Fibroblast of skin of back (primary cell): Measurements from ENCODE around the gene WDR64.
"Not testable (repeated sequence)": the region's sequence is repeated elsewhere in the genome, so short reads cannot be mapped to it uniquely, and the experiment has no call there.

Experiments used
- DNase-seq: peaks from one replicate; pipeline ENCODE4 v3.0.0-alpha.2; 2013

The WDR64 gene

GRCh38 chr1:241804706-241805105, 152.6 kb downstream of the WDR64 start:
- DNase-seq: not testable (repeated sequence)

GRCh38 chr1:241808265-241808664, 156.2 kb downstream of the WDR64 start:
- DNase-seq: no peak

GRCh38 chr1:241810769-241811405, 158.8 kb downstream of the WDR64 start:
- no peak for DNase-seq

GRCh38 chr1:241813768-241814320, 161.8 kb downstream of the WDR64 start:
- no peak for DNase-seq

- no peak for DNase-seq
These were observed 163.9 kb downstream of the WDR64 start for GRCh38 chr1:241816008-241816407.

GRCh38 chr1:241817331-241817792, 165.3 kb downstream of the WDR64 start:
- peak; percentile 60 for DNase-seq

- no peak for DNase-seq
These were observed 166.0 kb downstream of the WDR64 start for GRCh38 chr1:241817956-241818612.

GRCh38 chr1:241819340-241819866, 167.3 kb downstream of the WDR64 start:
- DNase-seq: no peak

- peak; percentile 45 for DNase-seq
These were observed 169.3 kb downstream of the WDR64 start for GRCh38 chr1:241821363-241821762.

- no peak for DNase-seq
These were observed 170.8 kb downstream of the WDR64 start for GRCh38 chr1:241822846-241823245.

GRCh38 chr1:241823925-241824324, 171.8 kb downstream of the WDR64 start:
- DNase-seq: no peak

- peak; percentile 27 for DNase-seq
These were observed 173.5 kb downstream of the WDR64 start for GRCh38 chr1:241825581-241825980.

- DNase-seq: not testable (repeated sequence)
These were observed 174.5 kb downstream of the WDR64 start for GRCh38 chr1:241826613-241827012.

- no peak for DNase-seq
These were observed 175.2 kb downstream of the WDR64 start for GRCh38 chr1:241827264-241827663.

- DNase-seq: peak; percentile 60
These were observed 176.5 kb downstream of the WDR64 start for GRCh38 chr1:241828463-241829021.

GRCh38 chr1:241829468-241829867, 177.4 kb downstream of the WDR64 start:
- no peak for DNase-seq

- DNase-seq: peak; percentile 54
These were observed 182.8 kb downstream of the WDR64 start for GRCh38 chr1:241834733-241835377.

GRCh38 chr1:241836941-241837340, 184.9 kb downstream of the WDR64 start:
- DNase-seq: no peak

GRCh38 chr1:241837416-241837815, 185.3 kb downstream of the WDR64 start:
- DNase-seq: no peak

GRCh38 chr1:241837901-241838300, 185.8 kb downstream of the WDR64 start:
- peak; percentile 70 for DNase-seq

- no peak for DNase-seq
These were observed 186.8 kb downstream of the WDR64 start for GRCh38 chr1:241838897-241839296.

GRCh38 chr1:241839369-241839979, 187.4 kb downstream of the WDR64 start:
- DNase-seq: no peak
